ENCODE measurements around the gene RASSF7.
"Not testable (repeated sequence)": the region's sequence is repeated elsewhere in the genome, so short reads cannot be mapped to it uniquely, and the experiment has no call there.

RASSF7 gene

GRCh38 chr11:567629-568292 lies 7.0 kb downstream of the RASSF7 start:
- DNase-seq, result no peak

DNA sequence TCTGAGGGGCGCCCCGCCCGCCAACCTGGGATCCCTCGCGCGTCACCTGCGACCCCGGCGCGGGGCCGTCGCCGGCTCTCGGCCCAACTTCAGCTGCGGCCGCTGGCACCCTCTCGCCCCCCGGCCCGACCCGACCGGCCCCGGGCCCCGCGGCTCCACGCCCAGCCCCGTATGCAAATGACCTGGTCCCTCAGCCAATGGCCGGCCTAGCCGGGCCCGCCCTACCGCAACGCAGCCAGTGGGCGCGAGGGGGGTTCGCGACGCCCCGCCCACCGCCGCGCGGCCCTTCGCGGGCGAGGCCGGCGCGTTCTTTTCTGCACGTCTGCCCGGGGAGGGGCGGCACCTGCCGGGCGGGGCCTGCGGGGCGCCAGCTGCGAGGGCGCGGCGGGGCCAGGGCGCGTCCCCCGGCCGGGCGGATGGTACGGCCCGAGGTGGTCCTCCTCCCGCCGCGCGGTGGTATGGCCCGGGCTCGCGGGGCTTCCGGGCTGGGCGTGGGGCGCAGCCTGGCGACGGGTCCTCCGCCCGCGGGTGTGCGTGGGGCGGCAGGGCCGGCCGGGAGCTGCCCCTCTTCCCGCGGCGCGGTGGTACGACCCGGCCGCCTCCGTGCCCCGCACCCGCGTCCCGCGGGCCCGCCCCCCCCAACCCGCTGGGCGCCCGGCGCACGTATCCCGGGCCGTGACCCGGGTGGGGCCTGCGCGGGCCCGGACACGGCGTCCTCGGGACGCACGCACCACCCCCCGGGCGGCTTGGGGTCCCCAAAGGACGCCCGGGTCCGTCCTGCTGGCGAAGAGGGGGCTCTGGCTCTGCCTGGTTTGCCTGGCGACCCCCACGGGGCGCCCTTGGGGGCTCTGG lies 7.8 kb downstream of the RASSF7 start:
- DNase-seq, result peak; percentile 82

DNA sequence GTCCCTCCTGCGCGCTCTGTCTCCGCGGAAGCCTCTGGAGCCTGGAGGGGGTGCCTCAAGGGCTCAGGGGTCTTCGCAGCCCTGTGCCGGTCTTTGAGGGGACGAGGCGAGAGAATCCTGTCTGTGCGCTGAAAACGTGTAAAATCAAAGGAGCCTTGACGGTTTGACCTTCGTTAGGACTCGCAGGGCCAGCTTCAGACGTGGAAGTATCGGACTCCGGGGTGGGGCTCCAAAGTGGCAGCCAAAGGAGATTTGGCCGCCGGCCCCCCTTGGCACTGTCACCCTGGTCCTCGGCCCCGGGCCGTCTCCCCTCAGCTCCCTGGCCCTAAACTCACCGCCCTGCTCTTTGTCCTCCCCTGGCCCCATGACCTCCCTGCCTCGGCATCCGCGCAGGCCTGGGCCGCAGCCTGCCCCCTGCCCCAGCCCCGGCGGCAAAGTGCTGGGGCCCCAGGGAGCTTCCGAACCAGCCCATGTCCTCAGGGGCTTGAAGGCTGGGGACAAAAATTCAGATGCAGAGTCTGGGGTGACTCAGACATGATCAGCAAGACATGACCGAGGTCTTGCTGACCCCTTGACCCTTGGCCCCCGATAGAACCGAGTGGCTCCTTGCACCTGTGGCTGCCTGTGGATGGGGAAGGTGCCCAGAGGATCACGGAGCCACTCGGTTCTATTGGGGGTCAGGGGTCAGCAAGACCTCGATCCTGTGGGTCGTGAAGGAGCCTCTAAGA lies 8.6 kb downstream of the RASSF7 start:
- no peak for DNase-seq

- no peak for DNase-seq
Observed at GRCh38 chr11:571802-572185, 11.0 kb downstream of the RASSF7 start.

- DNase-seq, result no peak
Observed at GRCh38 chr11:573146-573759, 12.5 kb downstream of the RASSF7 start.

- DNase-seq, result not testable (repeated sequence)
Observed at GRCh38 chr11:574031-574570, 13.3 kb downstream of the RASSF7 start.

- no peak for DNase-seq
Observed at GRCh38 chr11:574632-575312, 14.0 kb downstream of the RASSF7 start.

DNA sequence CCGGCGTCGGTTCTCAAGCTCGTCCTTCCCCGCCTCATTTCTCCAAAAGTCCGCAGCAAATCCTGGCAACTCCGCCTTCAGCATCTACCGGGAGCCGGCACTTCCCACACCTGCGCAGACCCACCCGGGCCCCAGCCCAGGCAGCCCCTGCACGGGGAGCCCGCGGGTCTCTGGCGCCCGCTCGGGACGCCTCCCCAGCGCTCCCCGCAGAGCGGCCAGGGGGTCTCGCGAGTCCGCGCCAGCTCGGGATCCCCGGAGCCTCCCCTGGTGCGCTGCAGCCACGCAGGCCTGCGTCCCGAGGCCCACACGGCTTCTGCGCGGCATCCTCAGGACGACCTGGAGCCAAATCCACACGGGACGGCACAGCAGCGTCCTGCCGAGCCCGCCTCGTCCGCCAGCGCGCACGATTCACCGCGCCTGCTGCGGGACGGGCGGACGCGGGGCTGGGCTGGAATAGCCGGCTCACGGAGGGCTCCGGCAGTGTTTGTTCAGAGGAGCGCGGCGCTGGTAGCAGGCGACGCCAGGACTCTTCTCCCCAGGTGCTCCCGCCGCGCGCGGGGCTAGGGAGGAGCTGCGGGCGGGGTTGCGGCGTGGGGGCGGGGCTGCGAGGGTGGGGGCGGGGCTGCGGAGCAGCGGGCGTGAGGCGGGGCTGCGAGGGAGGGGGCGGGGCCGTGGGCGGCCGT lies 14.7 kb downstream of the RASSF7 start:
- no peak for DNase-seq

DNA sequence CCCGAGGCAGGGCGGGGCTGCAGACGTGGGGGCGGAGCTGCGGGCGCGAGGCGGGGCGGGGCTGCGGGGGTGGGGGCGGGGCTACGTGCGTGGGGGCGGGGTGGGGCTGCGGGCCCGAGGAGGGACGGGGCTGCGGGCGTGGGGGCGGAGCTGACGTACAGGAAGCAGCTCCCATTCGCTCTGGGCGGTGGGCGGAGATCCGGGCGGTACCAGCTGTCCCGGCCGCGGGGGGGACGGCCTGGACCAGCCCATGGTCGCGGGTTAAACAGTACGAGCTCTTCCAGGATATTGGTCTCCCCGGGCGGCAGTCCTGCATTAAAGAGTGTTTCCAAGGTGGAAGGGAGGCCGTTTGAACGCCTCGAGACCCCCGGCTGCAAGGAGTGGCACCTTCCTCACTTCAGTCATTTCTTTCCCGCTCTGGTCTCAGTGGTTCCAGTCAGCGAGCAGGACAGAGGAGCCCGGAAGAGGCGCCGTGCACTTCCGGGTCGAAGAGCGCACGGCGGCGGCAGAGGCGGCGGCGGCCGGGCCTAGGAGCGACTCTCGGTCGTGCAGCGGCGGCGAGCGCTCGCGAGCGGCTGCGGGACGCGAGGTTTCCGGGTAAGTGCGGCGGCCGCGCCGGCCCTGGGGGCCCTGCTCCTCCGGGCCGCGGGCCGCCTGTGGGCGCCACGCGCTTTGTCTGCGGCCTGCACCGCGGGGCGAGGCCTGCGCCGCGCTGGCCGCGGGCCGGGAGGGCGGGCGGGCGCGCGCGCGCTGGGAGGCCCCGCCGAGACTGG lies 15.4 kb downstream of the RASSF7 start, which contains the start of gene PHRF1:
PHRF1 (plus strand) TSS at position 475 of the 773 bp plus-strand sequence. CDS start 5,043 bp downstream, outside the sequence.
- peak; percentile 98 for DNase-seq

DNA sequence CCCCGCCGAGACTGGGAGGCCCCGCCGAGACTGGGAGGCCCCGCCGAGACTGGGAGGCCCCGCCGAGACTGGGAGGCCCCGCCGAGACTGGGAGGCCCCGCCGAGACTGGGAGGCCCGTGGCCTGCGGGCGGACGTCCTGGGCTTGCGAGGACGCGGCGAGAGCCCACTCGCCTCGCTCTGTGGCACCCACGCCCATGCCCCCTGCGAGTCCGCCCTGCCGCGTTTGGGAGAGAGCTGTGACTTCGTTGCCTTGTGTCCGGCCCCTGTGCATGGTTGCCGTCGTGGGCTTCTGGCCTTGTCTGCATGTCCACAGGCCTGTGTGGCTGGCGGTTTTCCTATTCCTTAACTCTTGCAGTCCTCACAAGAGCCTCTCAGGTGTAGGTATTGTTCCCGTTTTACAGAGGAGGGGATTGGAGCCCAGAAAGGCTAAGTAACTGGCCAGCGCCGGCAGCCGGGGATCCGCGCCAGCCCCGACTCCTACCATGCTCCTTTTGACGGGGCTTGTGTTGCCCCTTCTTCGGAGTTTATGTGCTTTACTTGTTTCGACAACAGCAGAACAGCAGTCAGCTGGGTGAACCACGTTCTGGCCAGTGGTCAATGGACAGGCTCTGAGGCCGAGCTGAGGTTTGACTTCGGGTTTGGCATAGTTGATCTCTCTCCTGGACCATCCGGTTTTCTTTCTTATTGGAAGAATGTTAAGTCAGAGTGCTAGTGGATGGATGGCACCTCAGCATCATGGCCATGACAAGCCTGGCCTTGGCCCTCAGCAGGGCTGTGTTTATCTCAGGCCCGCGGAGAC lies 16.2 kb downstream of the RASSF7 start:
- DNase-seq, result no peak

DNA sequence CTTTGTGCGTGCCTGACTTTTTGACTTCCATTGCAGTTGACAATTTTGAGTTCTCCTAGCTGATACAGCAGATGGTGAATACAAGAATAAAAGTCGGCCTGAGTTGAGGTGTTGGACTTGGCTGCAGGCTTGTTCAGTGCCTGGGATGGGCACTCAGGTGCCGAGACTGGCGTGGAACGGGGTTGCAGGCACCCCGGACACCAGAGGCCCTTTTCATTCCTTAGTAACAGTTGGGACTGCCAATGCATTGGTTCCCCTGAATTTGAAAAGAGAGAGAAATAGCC lies 16.8 kb downstream of the RASSF7 start:
- no peak for DNase-seq

DNA sequence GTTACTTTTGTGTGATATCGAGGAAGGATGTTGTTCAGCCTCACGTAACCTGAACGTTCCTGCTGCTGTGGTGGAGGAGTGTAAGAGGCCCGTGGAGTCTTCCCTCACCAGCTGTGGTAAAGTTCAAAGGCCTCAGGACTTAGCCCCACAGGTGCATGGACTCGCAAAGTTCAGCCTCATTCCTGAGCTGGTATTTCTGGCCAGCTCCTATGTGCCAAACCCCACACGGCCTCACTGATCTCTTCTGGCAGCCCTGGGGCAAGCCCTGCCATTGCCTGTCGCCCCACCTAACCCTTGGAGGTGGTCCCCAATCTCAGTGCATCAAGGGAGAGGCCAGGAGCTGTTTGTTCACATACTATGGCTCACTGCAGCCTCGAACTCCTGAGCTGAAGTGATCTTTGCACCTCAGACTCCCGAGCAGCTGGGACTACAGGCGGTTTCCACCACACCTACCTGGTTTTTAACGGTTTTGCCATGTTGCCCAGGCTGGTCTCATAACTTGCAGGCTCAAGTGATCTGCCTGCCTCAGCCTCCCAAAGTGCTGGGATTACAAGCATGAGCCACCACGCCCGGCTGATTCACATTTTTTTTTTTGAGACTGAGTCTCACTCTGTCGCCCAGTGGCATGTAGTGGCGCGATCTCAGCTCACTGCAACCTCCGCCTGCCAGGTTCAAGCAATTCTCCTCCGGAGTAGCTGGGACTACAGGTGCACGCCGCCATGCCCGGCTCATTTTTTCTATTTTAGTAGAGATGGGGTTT lies 17.7 kb downstream of the RASSF7 start:
- no peak for DNase-seq

DNA sequence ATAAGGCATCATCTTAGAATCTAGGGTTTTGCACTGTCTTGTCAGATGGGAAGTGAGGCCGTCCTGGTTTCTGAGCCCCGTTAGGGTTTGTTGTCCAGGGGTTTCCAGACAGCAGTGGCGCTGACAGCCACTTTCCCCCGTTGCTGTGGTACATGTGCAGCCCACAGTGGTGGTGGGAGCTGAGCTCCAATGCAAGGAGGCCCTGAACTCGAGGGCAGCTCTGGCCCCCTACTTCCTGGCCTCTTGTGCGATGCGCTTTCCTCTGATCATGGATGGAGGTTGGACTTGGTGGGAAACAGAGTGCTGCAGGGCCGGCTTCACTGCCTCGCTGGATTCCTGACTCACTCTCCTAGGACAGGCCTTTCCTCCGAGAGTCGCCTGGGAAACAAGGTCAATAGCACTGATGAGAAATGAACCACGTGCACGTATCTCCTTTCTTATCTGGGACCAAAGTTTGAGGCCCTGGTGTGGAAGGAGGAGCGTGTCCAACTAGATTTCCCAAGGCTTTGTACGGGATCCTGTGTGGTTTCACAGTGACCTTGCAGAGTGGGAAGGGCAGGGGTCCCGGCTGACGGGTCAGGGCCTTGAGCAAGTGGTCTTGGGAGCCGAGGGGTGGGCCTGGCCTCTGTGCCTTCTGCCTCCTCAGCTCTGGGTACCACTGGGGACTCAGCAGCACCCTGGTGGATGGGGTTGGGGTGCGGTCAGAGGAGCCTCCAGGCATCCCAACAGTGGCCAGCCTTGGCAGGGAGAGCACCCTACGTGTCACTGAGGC lies 19.2 kb downstream of the RASSF7 start:
- DNase-seq, result no peak

DNA sequence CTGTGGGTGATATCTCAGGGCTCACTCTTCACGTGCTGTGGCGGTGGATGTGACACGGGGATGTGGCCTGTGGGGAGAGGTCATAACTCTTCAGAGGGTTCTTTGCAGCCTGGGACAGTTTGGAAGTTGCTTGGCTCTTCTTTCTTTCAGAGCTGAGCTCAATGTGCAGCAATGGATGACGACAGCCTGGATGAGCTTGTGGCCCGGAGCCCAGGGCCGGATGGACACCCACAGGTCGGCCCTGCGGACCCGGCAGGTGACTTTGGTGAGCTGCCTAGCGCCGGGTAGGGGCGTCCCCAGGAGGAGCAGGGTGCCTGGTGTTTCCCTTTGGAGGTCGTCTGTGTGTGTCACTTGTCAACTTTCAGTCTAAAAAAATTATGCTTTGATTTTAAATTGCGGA lies 20.6 kb downstream of the RASSF7 start:
- DNase-seq, result no peak

GRCh38 chr11:581752-582151 lies 21.0 kb downstream of the RASSF7 start:
- no peak for DNase-seq

DNA sequence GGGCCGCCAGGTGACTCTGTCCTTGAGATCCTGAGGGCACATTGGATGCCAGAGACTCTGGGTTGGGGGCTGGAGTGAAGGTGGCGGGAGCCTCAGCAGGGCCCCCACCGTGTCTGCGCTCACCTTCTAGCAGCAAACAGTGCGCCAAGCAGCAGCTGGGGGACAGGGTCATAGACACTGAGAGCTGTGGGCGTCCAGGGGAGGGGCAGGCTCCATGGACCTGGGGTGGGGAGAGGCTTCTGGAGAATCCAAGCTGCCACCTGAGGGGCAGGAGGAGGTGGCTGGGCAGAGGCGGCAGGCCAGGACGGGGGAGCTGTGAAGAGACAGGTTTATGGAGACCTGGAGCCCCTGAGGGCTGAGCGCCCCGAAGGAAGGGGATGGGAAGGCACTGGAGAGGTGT lies 23.5 kb downstream of the RASSF7 start:
- DNase-seq, result no peak

GRCh38 chr11:586376-587316 lies 25.9 kb downstream of the RASSF7 start:
- DNase-seq, result no peak
